Fibroblast of peridontal ligament (primary cell): ENCODE data around the gene SPTBN5.
A peak's percentile ranks its signal among the peaks of the same experiment; 100 is the strongest.

ENCODE experiments used
- DNase-seq: peaks from one replicate; pipeline ENCODE4 v3.0.0-alpha.2; 2010; ENCODE audit errors: extremely low read depth

Gene SPTBN5

DNA sequence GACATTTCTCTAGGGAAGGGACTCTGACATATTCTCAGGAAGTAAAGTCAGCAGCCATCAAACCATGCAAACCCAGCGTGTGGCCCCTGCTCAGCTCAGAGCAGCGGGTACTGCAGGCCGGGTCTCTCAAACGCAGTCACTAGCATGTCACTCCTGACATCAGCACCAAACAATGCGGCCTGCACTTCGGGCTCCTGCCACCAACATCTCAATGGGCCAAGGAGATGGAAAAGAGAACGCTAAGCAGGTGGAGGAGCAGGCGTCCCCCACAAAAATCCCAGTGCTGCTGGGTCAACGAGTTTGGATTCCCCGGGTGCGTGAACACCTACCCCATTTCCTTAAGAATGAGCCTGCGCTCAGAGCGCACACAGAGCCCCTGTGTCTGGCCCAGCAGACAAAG is 9.9 kb upstream of the SPTBN5 start:
- no peak for DNase-seq

DNA sequence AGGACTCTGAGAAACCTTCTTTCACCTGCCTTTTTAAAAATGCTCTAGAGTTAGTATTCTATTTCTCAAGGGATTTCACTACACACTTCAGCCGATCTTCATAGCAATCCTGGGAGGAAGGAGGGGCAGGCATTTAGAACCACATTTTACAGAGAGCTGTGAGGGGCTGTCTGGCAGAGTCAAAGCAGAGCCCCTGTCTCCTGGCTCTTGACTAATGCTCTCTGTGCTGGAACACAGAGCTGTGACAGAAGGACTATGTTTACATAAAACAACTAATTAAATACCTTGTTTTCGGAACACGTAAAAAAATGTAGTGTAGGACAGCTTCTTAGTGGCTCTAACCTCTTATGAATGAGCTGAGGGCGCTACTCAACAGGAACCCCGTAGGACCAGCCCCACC is 7.6 kb upstream of the SPTBN5 start:
- DNase-seq: no peak

DNA sequence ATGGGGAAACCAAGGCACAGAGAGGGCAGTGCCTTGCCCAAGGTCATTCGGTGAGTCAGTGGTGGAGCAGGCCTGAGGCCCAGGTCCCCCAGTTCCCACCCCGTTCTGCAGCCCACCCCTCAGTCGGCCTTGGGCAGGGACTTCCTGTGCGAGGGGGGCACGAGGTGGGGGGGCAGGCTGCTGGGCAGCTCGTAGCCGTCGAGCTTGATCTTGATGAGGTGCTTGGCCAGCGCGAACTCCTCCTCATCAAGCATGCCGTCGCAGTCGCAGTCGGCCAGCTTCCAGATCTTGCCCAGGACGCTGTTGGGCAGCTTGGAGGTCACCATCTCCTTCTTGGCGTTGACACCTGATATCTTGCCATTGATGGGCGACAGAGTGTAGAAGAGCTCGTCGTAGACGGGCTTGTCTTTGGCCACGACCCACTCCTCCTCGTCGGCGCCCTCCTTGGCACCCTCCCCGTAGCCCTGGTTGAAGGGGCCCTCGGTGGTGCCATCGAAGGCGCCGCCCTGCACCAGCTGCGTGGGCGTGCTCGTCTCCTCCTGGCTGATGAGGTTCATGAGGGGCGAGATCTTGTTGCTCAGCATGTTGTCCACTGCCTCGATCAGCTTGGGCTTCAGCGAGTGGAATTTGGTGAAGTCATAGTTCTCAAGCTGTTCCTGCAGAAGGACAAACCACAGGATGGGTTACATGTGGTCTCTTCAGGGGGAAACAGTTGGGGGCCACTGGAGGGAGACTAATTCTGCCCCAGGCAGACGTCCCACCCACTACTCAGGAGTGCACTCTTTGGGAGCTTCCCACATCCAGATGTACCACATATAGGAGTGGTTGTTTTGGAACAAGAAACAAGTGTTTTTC is 6.9 kb upstream of the SPTBN5 start:
- DNase-seq: no peak

DNA sequence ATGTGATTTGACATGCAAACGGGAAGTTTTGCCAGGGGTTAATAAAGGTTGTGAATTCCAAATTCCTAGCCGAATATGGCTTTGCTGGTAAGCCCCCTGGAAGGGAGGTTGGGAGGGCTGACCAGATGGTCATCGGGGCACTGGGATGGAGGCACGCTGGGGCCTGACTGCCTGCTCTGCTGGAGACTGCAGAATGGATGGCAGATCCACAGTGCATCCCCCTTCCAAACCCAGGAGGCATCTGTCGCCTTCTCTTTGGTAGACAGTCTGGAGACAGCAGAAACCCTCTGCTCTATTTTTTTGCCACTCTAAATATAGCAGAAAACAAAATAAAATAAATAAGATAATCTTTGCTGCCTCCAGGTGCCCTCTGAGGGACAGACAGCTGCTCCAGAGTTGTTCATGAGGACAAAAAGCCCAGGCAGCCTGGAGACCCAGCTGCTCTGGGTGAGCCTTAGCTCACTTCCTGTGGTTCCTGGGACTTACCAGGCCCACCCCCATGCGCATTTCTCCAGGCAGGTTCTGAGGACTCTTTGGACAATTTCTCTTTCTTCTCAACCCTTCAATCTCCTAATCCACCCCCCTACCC is 6.1 kb upstream of the SPTBN5 start:
- DNase-seq: no peak

DNA sequence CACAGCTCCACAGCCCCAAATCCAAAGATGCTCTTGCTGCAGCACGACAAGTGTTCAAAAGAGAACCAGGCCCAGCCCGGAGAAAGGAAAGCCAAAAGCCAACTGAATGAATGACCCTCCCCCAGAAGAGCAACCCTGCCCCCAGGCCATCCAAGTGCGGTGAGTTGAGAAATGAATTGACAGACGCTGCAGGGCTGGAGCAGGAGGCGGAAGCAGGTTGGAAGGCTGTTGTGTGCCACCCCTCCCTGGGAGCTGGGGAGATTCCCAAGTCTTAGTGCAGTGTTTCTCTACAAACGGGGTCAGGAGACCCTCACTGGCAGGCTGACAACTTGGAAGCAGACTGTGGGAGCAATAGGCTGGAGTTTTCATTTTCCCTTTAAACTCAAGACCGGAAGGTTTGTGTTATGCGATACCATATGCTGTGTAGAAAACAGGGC is 3.5 kb upstream of the SPTBN5 start:
- DNase-seq: no peak

DNA sequence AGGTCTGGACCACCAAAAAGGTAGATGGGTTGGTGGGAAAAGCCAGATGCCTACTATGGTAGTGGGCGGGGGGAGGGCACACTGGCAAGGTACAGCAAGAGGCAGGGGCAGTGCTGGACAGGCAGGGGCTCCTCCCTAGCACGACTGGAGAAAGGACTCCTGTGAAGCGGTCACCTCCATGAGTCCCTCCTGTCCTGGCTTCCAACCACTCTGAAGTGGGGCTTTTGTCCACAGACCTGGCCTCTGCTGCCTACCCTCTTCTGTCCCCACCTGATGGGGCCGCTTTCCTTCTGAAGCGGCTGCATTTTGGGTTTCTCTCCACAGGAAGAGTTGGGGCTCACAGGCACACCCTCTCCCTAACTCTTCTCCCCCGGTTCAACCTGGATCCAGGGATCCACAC is 2.7 kb upstream of the SPTBN5 start:
- no peak for DNase-seq

DNA sequence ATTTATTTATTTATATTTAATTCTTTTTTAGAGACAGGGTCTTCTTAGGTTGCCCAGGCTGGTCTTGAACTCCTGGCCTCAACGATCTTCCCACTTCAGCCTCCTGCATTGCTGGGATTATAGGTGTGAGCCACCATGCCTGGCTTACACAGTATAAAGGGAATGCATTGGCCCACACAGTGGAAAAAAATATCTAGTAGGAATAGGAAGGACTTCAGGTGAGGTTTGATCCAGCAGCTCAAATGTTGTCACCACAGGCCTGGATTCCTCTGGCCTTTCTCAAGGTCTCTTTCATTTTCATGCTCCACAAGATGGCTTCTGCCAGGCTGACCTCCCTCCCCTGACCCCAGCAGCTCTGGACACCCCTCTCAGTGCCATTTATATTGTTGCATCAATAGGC is 2.1 kb upstream of the SPTBN5 start:
- no peak for DNase-seq

DNA sequence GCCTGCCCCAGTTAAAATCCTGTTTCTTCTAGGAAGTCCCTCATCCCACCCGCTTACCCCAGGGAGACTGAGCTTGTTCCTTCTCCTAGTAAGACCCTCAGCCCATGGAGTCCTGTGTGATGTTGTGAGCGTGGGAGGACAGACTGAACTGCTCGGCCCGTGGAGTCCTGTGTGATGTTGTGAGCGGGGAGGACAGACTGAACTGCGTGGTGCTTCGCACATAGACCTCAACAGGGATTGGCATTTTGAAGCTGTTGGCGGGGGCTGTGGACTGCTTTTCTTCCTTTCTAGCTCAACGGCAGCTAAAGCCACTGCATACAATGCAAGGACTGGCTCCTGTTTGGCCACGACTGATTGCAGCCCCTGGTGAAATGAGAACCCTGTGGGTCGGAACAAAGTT is 1.6 kb upstream of the SPTBN5 start:
- no peak for DNase-seq

DNA sequence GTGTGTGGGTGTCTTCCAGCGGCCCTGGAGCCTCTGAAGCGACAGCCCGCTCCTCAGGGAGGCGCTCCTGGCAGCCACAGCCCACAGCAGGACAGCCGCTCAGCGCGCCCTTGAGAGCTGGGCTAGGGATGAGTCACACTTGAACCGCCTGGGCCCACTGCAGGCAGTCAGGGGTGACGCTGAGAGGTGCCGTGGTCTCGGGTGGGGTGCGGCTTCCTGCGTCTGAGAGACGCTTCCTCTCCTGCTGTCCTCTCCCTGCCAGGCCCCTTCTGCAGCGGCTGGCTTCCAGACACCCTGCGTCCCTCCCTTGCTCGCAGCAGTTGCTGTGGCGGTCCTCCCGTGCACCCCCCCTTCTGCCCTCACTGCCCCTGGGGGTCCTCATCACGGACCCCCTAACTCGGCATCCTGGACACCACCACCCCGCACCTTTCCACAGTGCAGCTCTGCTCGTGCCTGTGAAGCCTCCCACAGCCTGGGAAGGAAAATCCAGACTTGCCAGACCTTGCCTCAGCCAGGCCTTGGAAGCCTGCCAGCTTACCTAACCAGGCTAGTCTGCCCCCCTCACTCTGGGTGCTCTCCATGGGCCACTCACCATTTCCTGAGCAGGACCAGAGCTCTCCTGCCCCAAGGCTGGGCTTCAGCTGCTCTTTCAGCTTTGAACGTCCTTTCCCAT is 1.1 kb upstream of the SPTBN5 start:
- DNase-seq: peak; percentile 45

DNA sequence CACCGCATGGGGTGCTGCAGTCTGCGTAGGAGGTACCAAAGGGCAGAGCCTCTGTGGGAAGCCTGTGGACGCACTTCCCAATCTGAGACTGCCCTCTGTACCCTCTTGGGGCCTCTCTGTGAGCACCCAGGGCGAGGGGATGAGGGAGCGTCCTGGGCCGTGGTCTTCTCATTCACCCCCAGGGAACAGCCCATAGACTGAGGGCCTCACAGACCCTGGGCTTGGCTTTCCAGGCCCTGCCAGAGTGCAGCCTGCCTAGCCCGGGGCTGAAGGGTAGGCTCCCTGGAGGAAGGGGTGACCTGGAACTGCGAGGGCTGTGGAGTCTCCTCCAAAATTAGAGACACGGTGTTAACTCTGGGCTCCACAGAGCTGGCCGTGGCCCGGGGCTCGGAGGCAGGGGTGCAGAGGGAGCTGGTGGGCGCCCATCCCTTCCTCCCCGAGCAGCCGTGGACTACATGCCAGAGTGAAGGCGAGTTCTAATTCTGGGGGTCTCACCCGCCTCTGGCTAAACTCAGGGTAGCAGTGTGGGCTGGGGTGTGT is 468 bp upstream of the SPTBN5 start:
- DNase-seq: no peak

DNA sequence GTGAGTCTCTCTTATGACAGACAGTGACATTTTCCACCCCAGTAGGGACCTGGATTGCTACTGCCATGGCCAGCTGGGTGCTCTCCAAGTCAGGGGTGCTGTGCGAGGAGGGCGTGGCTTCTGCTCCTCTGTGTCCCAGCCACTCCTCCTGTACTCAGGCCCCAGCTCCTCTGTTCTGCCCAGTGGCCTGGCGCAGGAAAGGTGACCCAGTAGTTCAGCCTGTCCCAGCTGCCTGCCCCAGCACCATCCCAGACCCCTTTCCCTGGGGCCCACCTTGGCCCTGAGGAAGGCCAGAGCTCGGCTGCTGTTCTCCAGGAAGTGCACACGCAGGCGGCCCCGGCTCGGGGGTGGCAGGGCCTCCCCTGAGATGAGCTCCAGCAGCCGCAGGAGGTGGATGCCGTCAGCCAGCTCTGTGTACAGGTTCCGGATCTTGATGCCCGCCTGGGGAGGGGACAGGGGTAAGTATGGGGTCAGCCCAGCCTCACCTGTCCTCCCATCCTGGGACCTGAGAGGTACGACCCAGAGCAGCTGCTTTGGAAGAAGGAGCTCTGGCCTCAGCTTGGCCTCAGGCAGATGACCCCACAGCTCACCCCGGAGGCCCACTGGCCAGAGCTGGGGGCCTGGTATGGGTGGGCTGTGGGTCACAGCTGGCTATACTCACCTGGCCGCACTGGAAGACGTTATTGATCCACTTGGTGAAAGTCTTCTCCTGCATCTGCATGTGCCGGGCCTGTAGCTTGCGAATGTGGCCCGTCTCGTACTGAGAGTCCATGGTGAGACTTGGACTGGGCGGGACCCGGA is 1.0 kb downstream of the SPTBN5 start:
- no peak for DNase-seq

DNA sequence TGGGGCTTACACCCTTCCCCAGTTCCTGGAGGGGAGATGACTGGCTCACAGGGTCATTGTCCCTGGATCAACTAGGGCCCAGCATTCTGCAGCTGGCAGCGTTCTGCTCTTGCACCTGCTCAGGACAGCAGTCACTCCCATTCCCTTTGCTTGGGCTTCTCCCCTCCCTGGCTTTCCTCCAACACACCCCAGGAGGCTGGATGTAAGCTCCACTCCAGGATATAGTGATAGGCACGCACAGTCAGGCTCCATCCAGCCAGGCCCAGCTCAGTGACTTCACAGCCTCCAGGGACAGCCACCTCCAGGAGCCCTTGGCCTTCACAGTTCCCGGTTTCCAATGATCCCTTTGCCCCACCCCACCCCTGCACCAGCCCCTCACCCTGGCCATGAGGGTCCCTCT is 1.9 kb downstream of the SPTBN5 start:
- DNase-seq: no peak

DNA sequence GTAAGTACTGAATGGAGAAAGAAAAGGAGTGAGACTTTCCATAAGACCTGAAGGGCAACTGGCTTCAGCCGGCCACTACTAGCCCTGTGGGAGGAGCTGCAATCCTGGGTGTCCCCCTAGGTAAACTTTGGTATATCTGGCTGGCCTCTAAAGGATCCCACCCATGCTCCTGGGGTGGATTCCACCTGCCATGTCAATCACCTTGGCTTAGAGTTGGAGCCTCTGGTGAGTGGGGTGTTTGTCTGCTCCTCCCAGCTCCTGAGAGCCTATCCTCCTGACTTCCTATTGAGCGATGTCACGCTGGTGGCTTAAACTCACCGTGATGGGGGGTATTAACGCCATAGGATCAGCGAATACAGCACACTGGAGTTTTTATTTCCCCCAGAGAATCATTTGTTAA is 2.6 kb downstream of the SPTBN5 start:
- no peak for DNase-seq

DNA sequence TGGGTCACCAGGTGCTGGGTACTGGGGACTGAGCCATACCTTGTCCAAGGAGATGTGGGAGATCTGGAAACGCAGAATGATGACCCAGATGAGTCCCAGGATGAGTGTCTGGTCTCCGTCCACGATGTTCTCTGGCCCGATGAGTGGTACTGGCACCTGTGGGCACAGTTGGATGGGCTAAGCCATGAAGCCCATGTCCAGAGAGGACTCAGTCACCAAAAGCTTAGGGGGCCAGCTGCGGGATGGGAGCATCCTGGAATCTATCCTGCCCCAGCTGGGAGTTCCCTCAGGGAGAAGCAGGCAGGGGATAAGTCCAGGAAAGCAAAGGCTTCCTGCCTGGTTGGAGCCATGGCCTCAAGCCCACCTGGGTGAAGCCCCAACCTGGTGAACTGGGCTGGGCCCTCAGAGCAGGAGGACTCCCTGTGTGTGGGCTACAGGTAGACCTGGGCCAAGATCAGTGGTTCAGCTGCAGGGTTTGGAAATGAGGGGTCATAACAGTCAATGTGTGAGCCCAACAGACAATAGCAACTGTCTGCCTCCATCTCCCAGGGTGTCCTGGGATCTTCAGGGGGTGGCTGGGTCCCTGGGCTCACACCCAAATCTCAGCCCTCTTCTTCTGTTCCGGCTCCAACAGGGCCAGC is 3.7 kb downstream of the SPTBN5 start:
- DNase-seq: no peak

DNA sequence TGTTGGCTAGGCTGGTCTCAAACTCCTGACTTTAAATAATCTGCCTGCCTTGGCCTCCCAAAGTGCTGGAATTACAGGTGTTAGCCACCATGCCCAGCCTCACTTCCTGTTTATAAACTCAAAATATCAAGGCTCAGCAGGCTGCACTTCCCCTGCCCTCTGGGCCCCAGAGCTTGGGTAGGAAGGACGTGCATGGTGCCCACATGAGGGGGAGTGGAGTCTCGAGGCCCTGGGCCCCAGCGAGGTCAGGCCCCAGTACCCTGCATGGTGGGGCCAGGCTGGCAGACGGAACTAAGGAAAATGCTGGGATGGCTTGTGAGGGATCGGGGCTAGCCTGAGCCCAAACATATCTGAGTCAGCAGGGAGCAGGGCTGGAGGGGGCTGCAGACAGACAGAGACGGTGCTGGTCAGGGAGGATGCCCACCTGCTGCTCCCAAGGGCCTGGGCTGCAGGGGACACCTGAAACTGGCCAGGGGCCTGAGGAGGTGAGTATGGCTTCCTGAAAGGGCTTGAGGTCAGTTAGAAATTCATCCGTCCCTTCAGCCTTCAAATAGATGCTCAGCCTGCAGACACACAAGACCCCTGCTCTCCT is 5.1 kb downstream of the SPTBN5 start:
- no peak for DNase-seq

DNA sequence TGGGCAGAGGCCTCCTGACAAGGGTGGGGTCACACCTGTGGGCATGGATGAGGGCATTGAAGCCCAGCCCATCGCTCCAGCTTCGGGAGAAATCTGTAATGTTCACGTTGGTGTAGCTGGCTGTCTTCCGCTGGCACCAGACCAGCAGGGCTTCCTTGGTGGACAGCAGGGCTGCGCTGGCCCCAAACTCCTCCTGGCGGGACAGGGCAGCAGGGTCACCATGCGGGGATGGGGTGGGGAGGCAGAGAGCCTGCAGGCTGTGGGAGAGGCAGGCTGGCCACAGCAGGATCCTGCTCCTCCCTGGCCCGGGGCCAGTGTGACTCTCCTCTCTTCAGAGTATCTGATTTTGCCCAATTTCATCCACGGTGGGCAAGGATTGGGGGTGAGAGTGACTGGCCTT is 6.0 kb downstream of the SPTBN5 start:
- no peak for DNase-seq

DNA sequence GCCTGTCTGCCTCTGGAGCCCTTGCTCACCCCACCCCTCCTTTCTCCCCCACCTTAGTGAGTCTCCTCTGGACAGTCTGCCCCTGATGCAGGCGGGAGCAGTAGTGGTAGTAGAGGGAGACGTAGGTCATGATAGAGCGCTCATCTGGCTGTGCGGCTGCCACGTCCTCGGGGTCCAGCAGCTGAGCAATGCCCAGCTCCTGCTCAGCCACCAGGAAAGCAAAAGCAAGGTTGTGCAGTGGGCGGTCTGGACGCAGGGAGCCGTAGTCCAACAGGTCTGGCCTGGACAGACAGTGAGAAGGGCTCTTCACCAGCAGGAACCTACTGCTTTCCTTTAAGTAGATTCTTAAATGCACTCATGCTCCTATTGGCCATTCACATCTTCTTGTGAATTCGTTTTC is 6.7 kb downstream of the SPTBN5 start:
- DNase-seq: no peak

DNA sequence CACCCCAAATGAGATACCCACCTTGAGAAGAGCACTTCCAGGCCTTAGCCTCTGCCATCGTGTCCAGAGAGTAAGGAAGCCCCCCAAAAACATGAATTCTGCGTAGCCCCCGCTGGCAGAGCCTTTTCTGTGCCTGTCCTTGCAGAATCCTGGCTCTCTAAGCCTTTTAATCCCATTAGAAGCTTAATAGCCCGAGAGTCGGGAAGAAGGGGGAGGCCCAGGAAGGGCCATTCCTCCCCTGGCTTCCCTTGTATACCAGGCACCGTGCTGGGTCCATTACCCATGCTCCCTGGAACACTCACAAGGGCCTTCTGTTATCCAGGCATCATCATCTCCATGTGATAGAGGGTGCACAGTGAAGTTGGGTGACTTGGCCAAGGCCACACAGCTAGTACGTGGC is 7.1 kb downstream of the SPTBN5 start:
- no peak for DNase-seq

DNA sequence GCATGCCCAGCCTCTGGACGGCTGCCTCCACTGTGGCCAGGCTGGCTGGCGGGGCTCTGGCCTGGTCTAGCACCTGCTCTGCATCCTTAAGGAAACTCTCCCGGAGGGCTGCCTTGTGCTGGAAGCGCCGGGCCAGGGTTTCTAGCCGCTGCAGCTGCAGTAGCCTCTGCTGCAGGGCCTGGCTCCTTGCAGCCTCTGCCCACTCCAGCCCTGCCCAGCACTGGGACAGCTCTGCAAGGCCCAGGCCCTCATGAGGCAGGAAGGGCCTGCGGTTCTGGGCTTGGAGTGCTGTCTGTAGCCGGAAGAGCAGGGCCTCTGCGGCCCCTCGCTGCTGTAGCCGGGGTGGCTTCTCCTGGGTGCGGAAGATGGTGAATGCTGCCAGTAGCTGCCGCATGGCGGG is 8.0 kb downstream of the SPTBN5 start:
- no peak for DNase-seq

DNA sequence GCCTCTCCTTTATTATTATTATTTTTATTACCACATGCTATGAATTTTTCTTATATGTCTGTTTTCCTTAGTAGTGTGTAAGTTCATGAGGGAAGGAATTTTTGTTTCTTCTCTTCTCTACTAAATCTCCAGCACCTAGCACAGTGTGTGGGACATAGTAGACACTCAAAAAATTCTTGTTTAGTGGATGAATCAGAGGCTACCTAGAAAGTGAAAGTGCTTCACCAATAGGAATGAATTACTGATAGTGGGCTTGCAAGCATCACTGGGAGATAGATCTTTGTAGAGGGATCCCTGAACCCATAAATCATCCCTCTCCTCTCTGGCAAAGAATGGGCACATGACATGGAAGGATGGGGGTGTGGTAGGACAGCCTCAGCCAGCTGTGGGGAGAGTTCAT is 8.5 kb downstream of the SPTBN5 start:
- no peak for DNase-seq

DNA sequence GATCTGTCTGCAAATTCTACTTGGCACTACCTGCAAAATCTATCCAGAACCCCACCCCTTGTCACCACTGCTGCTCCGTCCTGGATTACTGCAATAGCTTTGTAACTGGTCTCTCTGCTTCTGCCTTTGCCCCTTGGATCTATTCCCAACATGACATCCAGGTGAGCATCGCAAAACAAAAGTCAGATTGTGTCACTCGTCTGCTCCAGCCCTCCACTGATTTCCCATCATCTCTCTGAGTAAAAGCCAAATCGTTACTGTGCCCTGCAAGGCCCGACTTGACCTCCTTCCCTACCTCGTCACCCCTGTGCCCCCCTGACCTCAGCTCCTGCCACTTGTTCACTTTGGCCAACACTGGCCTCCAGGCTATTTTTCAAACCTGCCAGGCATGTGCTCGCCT is 9.4 kb downstream of the SPTBN5 start:
- no peak for DNase-seq
